Activated CD4-positive, alpha-beta memory T cell treated with anti-CD3 and anti-CD28 coated beads, Interleukin-2, amount 10 ng/mL, durations not matched to agents 7 days and 5 days (primary cell): ENCODE results near the gene IFNK. TPM values are rescaled to one million over a fixed set of nuclear protein-coding genes. Genes with fewer than 3 reads are reported as not detected.

Experiments
- CTCF ChIA-PET: fragments of 350-600 bp; sonication (Branson Sonifier 250); formaldehyde crosslinking; loops from one replicate; lab custom pipeline; 2021; ENCODE audit warnings: antibody characterized with exemption, inconsistent platforms; lab: Charles Lee
- POLR2A ChIA-PET: fragments of 350-600 bp; sonication (Branson Sonifier 250); formaldehyde crosslinking; loops from one replicate; lab custom pipeline; 2021; ENCODE audit warnings: antibody characterized with exemption; lab: Charles Lee
- DNase-seq: peaks from one replicate; pipeline ENCODE4 v3.0.0-alpha.2; 2020
- H3K27ac Mint-ChIP-seq: one replicate; pipeline ENCODE4 v1.8.0; 2021; ENCODE audit warnings: mild to moderate bottlenecking, mixed read lengths
- H3K27me3 Mint-ChIP-seq: one replicate; pipeline ENCODE4 v1.8.0; 2021; ENCODE audit warnings: mixed read lengths
- H3K36me3 Mint-ChIP-seq: one replicate; pipeline ENCODE4 v1.8.0; 2021; ENCODE audit warnings: low read depth, mixed read lengths
- H3K4me1 Mint-ChIP-seq: one replicate; pipeline ENCODE4 v1.8.0; 2021; ENCODE audit warnings: mixed read lengths
- H3K4me3 Mint-ChIP-seq: one replicate; pipeline ENCODE4 v1.8.0; 2021; ENCODE audit warnings: mild to moderate bottlenecking, mixed read lengths
- H3K9me3 Mint-ChIP-seq: one replicate; pipeline ENCODE4 v1.8.0; 2021; ENCODE audit warnings: mixed read lengths
- total RNA-seq, 2 experiments: library from RNA; stranded (reverse); gene quantifications; one replicate each; pipeline ENCODE4 v1.2.3, GENCODE V29; 2021

Gene IFNK
- total RNA-seq, 2 experiments from 2014 or later, result not detected

DNA sequence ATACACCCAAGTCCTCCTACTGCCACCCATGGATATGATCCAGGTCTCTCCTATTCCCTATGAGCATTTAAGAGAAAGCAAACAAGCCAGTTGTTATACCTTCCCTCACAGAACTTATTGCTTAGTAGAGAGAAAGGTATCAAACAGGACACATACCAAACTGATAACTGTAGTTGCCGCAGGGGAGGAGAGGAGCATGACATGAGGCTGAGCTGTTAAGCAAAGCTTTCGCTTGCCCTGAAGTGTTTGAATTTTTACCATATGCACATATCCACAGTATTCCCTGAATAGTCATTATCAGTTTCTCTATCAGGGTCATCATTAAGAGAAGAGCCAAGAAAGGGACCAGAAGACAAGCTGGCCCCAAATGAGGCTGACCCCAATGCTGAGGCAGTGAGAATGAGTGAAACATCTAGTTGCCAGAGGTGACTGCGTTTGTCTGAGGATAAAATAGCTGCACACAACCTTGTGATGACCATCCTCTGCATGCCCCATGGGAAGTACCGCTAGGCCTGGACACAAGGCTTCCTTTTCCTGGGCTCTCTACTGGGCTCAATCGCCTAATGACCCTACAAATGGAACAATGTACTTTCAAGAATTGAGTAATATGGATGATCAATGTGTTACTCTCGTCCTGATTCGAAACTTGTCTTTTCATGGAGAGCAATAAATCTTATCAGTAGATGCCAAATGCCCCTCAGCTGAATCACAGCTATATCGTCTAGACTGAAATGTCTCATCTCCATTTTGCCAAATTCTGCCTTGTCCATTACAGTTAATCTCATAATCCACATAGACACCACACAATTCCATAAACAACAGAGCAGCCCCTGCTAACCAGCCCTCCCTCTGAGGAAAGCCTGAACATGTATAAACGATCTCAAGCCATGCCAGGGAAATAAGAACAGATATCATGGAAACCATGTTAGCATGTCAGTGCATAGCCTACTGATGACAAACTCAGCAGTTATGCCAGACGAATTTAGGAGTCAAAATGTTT is 4.3 kb upstream of the IFNK start:
- Mint-ChIP-seq H3K27ac (no peak overlapping the region), H3K36me3 (no peaks in the 10 kb centered on the region), H3K4me1 (no peaks in the 10 kb centered on the region), H3K9me3 (no peaks in the 10 kb centered on the region), H3K4me3 (no peak overlapping the region), H3K27me3 (peaks cover 8% of the 10 kb centered on the region)
- POLR2A ChIA-PET, result no interaction called here
- CTCF ChIA-PET, result interaction anchor here (0.6 kb wide), 1 partner anchor 40 kb away, joined by 3 read pairs; no protein-coding TSS in a partner anchor
- no peak for DNase-seq

- H3K36me3 Mint-ChIP-seq, result no peaks in the 10 kb centered on the region
- DNase-seq, result no peak
- H3K27ac Mint-ChIP-seq, result no peak overlapping the region
- H3K27me3 Mint-ChIP-seq, result peaks cover 13% of the 10 kb centered on the region
- no peaks in the 10 kb centered on the region for H3K9me3 Mint-ChIP-seq
- CTCF ChIA-PET, result no interaction called here
- no peak overlapping the region for H3K4me3 Mint-ChIP-seq
- POLR2A ChIA-PET, result no interaction called here
- H3K4me1 Mint-ChIP-seq, result no peaks in the 10 kb centered on the region
Measured at GRCh38 chr9:27520986-27521385, 3.1 kb upstream of the IFNK start.

DNA sequence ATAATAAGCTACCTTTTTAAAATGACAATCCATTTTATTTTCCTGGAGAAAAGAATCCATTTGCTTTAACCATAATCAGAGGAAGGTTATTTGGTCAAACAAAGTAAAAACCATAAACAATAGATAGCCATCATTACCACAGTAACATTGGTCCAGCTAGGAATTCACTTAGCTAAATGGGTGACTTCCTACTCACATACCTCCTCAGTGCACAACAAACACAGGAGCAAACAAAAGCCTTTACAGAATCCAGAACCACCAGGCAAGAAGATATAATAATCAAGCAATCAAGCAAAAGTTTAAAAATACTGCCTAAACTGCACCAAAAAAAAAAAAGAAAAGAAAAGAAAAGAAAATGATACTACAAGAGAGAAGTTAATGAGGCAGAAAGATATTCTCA is 949 bp upstream of the IFNK start:
- ChIA-PET CTCF (interaction anchor here (0.5 to 1.4 kb wide), 2 partner anchors 9 to 190 kb away, joined by 3 read pairs; no protein-coding TSS in a partner anchor), POLR2A (no interaction called here)
- no peaks in the 10 kb centered on the region for H3K9me3 Mint-ChIP-seq

GRCh38 chr9:27527702-27528075 is 3.6 kb downstream of the IFNK start:
- H3K9me3 Mint-ChIP-seq, result no peaks in the 10 kb centered on the region
- peak overlapping the region; percentile 79 for H3K4me3 Mint-ChIP-seq
- H3K27ac Mint-ChIP-seq, result no peak overlapping the region
- peaks cover 46% of the 10 kb centered on the region for H3K27me3 Mint-ChIP-seq
- ChIA-PET CTCF (interaction anchor here (4.9 kb wide), 1 partner anchor 195 kb away, joined by 67 read pairs; no protein-coding TSS in a partner anchor), POLR2A (no interaction called here)
- peaks cover 9% of the 10 kb centered on the region for H3K4me1 Mint-ChIP-seq
- no peak for DNase-seq
- H3K36me3 Mint-ChIP-seq, result no peaks in the 10 kb centered on the region

More for the DNA sequence above, 949 bp upstream of the IFNK start:
- H3K27me3 Mint-ChIP-seq, result peaks cover 32% of the 10 kb centered on the region
- H3K4me1 Mint-ChIP-seq, result peaks cover 2% of the 10 kb centered on the region
- H3K36me3 Mint-ChIP-seq, result no peaks in the 10 kb centered on the region
- no peak overlapping the region for H3K27ac Mint-ChIP-seq
- no peak for DNase-seq
- no peak overlapping the region for H3K4me3 Mint-ChIP-seq

DNA sequence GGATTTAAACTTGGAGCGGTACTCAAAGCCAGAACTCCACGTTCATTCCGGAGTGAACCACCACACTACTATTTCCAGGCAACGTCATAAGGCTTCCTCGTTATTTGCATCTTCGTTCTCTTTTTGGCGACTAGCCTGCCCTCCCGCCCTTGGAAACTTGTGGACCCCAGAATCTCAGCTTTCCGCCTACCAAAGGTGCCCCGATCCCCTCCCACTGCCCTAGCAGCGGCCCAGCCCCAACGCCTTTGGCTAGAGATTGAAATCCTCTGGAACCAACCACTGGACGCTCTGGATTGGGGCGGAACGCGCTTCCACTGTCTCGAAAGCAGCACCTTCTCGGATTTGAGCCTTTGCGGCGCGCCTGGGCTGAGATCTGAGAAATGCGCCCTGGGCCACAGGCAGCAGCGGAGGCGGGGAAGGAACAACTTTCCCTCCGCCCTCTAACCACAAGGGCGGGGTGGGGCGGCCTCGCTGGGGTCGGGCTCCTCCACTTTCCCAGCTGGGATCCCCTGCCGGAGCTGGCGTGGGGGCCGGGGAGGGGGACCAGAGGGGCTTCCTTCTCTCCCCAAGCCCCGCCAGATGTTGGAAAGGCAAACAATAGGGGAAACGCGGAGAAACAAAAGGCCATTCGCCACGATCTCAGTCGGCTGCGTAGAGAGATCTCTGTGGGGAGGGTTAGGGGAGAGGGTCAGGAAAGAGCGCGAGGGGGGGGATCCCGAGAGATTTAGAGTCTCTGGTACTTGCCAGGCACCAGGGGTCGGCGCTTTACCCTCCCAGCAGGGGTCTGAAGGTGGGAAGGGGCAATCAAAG is 4.2 kb downstream of the IFNK start:
- no peaks in the 10 kb centered on the region for H3K9me3 Mint-ChIP-seq
- DNase-seq, result peak; percentile 53
- ChIA-PET CTCF (interaction anchor here (4.9 kb wide), 1 partner anchor 196 kb away, joined by 67 read pairs; no protein-coding TSS in a partner anchor), POLR2A (no interaction called here)
- H3K27me3 Mint-ChIP-seq, result peaks cover 44% of the 10 kb centered on the region
- no peak overlapping the region for H3K27ac Mint-ChIP-seq
- H3K4me1 Mint-ChIP-seq, result peaks cover 9% of the 10 kb centered on the region
- peak overlapping the region; percentile 79 for H3K4me3 Mint-ChIP-seq
- no peaks in the 10 kb centered on the region for H3K36me3 Mint-ChIP-seq

DNA sequence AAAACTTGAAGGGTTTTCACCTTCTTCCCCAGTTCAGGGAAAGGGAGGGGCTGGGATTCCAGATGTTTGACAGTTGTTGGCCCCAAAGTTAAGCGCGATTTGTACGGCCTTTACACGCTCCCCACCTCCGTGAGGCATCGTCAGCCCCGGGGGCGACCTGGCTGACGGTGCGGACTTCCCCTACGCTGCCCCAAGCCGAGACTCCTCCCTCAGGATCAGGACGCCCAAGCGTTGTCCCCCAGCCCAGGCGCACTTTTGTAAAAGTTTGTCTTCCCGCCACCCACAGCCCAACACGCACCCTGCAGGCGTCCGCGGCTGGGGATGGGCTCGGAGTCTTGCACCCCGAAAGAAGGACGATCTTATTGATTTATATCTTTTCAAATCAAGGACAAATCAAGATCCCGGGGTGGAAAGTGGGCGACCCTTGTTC is 4.8 kb downstream of the IFNK start:
- Mint-ChIP-seq H3K36me3 (no peaks in the 10 kb centered on the region), H3K9me3 (no peaks in the 10 kb centered on the region), H3K27me3 (peaks cover 45% of the 10 kb centered on the region), H3K4me1 (peaks cover 9% of the 10 kb centered on the region), H3K4me3 (peak overlapping the region; percentile 79), H3K27ac (no peak overlapping the region)
- POLR2A ChIA-PET, result interaction anchor here (0.9 kb wide), 1 partner anchor 44 kb away, joined by 3 read pairs; the partner anchor contains the start of gene C9orf72
- CTCF ChIA-PET, result interaction anchor here (0.7 to 4.9 kb wide), 18 partner anchors 10 to 196 kb away, joined by 3 to 67 read pairs (median 4); partner anchors contain the start of gene C9orf72
- peak; percentile 30 for DNase-seq

- Mint-ChIP-seq H3K27me3 (peaks cover 39% of the 10 kb centered on the region), H3K9me3 (no peaks in the 10 kb centered on the region), H3K4me3 (peak within 1 kb of the TSS; percentile 79), H3K4me1 (peaks cover 10% of the 10 kb centered on the region), H3K27ac (no peak within 1 kb of the TSS), H3K36me3 (no peaks in the 10 kb centered on the region)
- CTCF ChIA-PET, result interaction anchor here (0.6 to 4.9 kb wide), 25 partner anchors 9 to 497 kb away, joined by 3 to 67 read pairs (median 4); partner anchors contain the start of gene C9orf72
- POLR2A ChIA-PET, result interaction anchor here (0.9 kb wide), 1 partner anchor 43 kb away, joined by 3 read pairs; the partner anchor contains the start of gene C9orf72
- DNase-seq, result peak; percentile 72
Measured at GRCh38 chr9:27529316-27530278, 5.5 kb downstream of the IFNK start, which contains the start of gene MOB3B. Gene MOB3B (minus strand): TSS chr9:27529814. CDS start chr9:27455550, 74,264 bp downstream.

GRCh38 chr9:27530915-27531755 is 7.0 kb downstream of the IFNK start:
- peaks cover 10% of the 10 kb centered on the region for H3K4me1 Mint-ChIP-seq
- H3K4me3 Mint-ChIP-seq, result no peak overlapping the region
- DNase-seq, result no peak
- no peaks in the 10 kb centered on the region for H3K9me3 Mint-ChIP-seq
- ChIA-PET CTCF (interaction anchor here (0.9 to 4.9 kb wide), 10 partner anchors 8 to 199 kb away, joined by 3 to 67 read pairs (median 6); no protein-coding TSS in a partner anchor), POLR2A (interaction anchor here (0.8 kb wide), 1 partner anchor 42 kb away, joined by 3 read pairs; no protein-coding TSS in a partner anchor)
- peaks cover 34% of the 10 kb centered on the region for H3K27me3 Mint-ChIP-seq
- no peaks in the 10 kb centered on the region for H3K36me3 Mint-ChIP-seq
- no peak overlapping the region for H3K27ac Mint-ChIP-seq

GRCh38 chr9:27532046-27532445 is 8.0 kb downstream of the IFNK start:
- DNase-seq, result no peak
- Mint-ChIP-seq H3K27me3 (peaks cover 26% of the 10 kb centered on the region), H3K4me1 (peaks cover 10% of the 10 kb centered on the region), H3K36me3 (no peaks in the 10 kb centered on the region), H3K9me3 (no peaks in the 10 kb centered on the region), H3K27ac (no peak overlapping the region), H3K4me3 (no peak overlapping the region)
- POLR2A ChIA-PET, result no interaction called here
- CTCF ChIA-PET, result interaction anchor here (1.0 to 2.2 kb wide), 2 partner anchors 9 to 199 kb away, joined by 3 to 8 read pairs; no protein-coding TSS in a partner anchor

DNA sequence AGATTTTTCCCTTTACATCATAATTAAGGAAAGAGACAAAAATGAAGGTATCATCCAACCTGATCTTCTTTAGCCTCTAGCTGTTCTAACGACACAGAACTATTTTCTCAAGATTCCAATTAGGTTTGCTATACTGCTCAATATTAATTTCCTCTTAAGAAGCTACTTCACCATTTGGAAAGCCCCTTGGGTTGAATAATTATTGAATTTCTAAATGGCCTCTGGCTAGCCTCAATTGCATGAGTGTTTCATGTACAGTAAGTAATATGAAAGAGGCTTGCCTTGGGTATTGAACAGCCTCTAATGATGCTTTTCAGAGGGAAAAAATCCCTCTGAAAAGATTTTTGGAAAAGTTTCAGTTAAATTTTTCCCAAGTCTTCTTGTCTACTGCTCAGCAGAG is 9.2 kb downstream of the IFNK start:
- POLR2A ChIA-PET, result no interaction called here
- no peak for DNase-seq
- Mint-ChIP-seq H3K27ac (no peak overlapping the region), H3K9me3 (no peaks in the 10 kb centered on the region), H3K27me3 (peaks cover 15% of the 10 kb centered on the region), H3K4me1 (peaks cover 6% of the 10 kb centered on the region), H3K4me3 (no peak overlapping the region), H3K36me3 (no peaks in the 10 kb centered on the region)
- CTCF ChIA-PET, result interaction anchor here (2.2 kb wide), 1 partner anchor 200 kb away, joined by 8 read pairs; no protein-coding TSS in a partner anchor

GRCh38 chr9:27534131-27534530 is 10.0 kb downstream of the IFNK start:
- Mint-ChIP-seq H3K9me3 (no peaks in the 10 kb centered on the region), H3K4me1 (peaks cover 1% of the 10 kb centered on the region), H3K27ac (no peak overlapping the region), H3K4me3 (no peak overlapping the region), H3K27me3 (peaks cover 12% of the 10 kb centered on the region), H3K36me3 (no peaks in the 10 kb centered on the region)
- ChIA-PET POLR2A (no interaction called here), CTCF (interaction anchor here (2.2 kb wide), 1 partner anchor 201 kb away, joined by 8 read pairs; no protein-coding TSS in a partner anchor)
- no peak for DNase-seq
